GM12874 (cell line): ENCODE results near the gene SLC51A.

Source experiments
- CTCF ChIP-seq: IDR thresholded peaks from 2 replicates; pipeline ENCODE4 v1.5.1; 2011; ENCODE audit warnings: low read depth, mild to moderate bottlenecking, control low read depth, low read length, moderate library complexity; ENCODE audit not compliant: insufficient read depth

Gene SLC51A

GRCh38 chr3:196222876-196223595 lies 6.7 kb downstream of the SLC51A start:
- TF ChIP-seq CTCF, result no peak

- no peak for TF ChIP-seq CTCF
Observed at GRCh38 chr3:196225086-196225485, 8.8 kb downstream of the SLC51A start.

- TF ChIP-seq CTCF, result no peak
Observed at GRCh38 chr3:196225763-196226364, 9.5 kb downstream of the SLC51A start.

GRCh38 chr3:196227121-196227561 lies 10.8 kb downstream of the SLC51A start:
- no peak for TF ChIP-seq CTCF

- no peak for TF ChIP-seq CTCF
Observed at GRCh38 chr3:196227629-196228493, 11.5 kb downstream of the SLC51A start.

- TF ChIP-seq CTCF, result no peak
Observed at GRCh38 chr3:196232154-196232881, 16.0 kb downstream of the SLC51A start.

- no peak for TF ChIP-seq CTCF
Observed at GRCh38 chr3:196232882-196233251, 16.5 kb downstream of the SLC51A start.
